ENCODE results near the gene SOX5.

SOX5 gene

DNA sequence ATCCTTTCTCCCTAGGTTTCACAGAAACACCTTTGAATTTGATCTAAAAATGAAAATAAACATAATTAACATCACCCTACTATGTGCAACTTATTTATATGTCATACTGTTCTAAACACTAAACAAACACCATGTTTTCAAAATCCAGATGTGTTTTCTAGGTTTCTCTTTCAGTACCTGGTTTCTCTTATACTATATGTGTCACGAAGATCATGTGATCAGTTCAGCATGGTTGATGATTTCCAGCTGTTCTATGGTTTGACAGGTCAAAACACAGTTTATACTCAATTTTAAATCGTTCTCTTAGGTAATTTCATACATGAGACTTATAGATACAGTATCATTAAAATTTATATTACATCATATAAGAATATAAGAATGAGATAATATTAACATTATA lies 373.1 kb downstream of the SOX5 start:
- Mint-ChIP-seq H3K27ac (no peak overlapping the region), H3K27me3 (ENCODE audit: low read depth, poor library complexity) (no peaks in the 10 kb centered on the region), H3K4me1 (peaks cover 4% of the 10 kb centered on the region), H3K9me3 (no peaks in the 10 kb centered on the region), H3K36me3 (ENCODE audit: low read depth) (no peaks in the 10 kb centered on the region), H3K4me3 (no peak overlapping the region)
- no peak for DNase-seq
- TF ChIP-seq, protein P1, sequence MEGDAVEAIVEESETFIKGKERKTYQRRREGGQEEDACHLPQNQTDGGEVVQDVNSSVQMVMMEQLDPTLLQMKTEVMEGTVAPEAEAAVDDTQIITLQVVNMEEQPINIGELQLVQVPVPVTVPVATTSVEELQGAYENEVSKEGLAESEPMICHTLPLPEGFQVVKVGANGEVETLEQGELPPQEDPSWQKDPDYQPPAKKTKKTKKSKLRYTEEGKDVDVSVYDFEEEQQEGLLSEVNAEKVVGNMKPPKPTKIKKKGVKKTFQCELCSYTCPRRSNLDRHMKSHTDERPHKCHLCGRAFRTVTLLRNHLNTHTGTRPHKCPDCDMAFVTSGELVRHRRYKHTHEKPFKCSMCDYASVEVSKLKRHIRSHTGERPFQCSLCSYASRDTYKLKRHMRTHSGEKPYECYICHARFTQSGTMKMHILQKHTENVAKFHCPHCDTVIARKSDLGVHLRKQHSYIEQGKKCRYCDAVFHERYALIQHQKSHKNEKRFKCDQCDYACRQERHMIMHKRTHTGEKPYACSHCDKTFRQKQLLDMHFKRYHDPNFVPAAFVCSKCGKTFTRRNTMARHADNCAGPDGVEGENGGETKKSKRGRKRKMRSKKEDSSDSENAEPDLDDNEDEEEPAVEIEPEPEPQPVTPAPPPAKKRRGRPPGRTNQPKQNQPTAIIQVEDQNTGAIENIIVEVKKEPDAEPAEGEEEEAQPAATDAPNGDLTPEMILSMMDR (IDR thresholded peaks at IDR 0.05) = no peak

DNA sequence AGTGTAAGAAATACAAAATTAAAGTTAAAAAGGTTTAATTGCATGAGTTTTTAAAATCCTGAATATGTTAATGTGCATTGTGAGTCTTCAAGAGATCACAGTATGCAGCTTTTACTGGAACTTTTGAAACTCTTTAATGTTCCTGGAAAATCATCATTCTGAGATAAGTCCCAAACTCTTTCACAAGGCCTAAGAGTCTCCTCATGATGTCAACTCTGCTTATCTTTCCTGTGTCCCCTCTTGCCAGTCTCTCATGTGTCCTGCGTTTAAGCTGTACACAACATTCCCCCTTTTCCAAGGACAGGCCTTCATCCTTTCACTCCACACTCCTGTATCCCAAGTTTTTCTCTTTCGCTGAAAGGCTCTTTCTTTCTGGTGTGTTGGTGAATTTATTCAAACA lies 380.1 kb downstream of the SOX5 start:
- H3K36me3 Mint-ChIP-seq (ENCODE audit: low read depth) = peaks cover 12% of the 10 kb centered on the region
- peaks cover 15% of the 10 kb centered on the region for H3K4me1 Mint-ChIP-seq
- no peaks in the 10 kb centered on the region for H3K9me3 Mint-ChIP-seq
- no peak for DNase-seq
- no peaks in the 10 kb centered on the region for H3K27me3 Mint-ChIP-seq (ENCODE audit: low read depth, poor library complexity)
- TF ChIP-seq, protein P1 (IDR thresholded peaks at IDR 0.05) = no peak
- no peak overlapping the region for H3K4me3 Mint-ChIP-seq
- peak overlapping the region; percentile 34 for H3K27ac Mint-ChIP-seq

DNA sequence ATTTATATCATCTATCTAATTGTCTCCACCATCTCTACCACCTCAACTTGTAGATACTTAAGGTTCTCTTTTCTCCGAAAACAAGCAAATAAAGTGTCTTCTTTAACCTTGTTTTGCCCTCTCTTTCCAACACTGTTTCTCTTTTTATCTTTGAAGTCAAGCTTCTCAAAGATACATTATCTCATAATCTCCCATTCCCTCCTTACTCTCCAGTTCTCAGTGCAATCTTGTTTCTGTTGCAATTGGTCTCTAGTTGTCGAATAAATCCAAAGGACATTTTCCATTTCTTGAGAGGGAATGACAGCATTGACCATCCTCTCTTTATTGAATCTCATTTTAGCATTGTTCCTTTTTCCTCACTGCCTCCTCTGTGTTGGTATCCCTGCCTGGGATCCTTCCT lies 383.3 kb downstream of the SOX5 start:
- peaks cover 12% of the 10 kb centered on the region for H3K36me3 Mint-ChIP-seq (ENCODE audit: low read depth)
- DNase-seq = no peak
- no peaks in the 10 kb centered on the region for H3K9me3 Mint-ChIP-seq
- no peak overlapping the region for H3K27ac Mint-ChIP-seq
- TF ChIP-seq, protein P1 (IDR thresholded peaks at IDR 0.05) = no peak
- H3K27me3 Mint-ChIP-seq (ENCODE audit: low read depth, poor library complexity) = peaks cover 2% of the 10 kb centered on the region
- H3K4me3 Mint-ChIP-seq = no peak overlapping the region
- H3K4me1 Mint-ChIP-seq = peaks cover 18% of the 10 kb centered on the region

DNA sequence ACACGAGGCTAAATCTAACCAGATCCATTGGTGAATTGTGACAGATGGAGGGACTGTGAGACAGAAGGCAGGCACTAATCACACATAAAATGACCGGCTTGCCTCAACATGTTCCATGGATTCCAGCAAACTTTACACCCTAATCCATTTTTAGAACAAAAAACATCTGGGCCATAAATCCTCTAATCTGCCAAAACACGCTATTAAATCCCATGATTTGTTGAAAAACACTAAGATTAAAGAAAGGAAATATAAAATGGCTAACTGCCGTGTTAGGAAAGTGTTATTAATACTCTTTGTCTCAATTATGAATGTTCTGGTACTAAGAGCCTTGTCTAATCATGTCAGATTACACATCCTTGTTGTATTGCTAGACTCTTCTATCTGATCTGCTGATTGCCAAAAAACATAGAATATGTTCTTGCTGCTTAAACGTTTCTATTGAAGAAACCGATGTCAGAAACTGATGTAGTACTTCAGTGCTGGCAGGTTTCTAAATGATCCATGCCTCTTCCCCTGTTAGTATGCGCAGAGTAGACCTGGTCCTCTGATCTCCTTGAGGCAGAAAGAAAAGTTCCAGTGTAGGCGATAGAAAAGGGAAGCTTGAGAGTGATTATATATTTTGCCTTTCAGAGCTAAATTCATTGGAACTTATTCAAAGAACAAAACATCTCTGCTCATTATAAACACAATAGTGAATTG lies 384.9 kb downstream of the SOX5 start:
- Mint-ChIP-seq H3K4me1 (peaks cover 18% of the 10 kb centered on the region), H3K36me3 (ENCODE audit: low read depth) (peaks cover 13% of the 10 kb centered on the region), H3K27ac (peak overlapping the region; percentile 81), H3K4me3 (no peak overlapping the region), H3K9me3 (no peaks in the 10 kb centered on the region), H3K27me3 (ENCODE audit: low read depth, poor library complexity) (peaks cover 2% of the 10 kb centered on the region)
- no peak for DNase-seq
- TF ChIP-seq, protein P1 (IDR thresholded peaks at IDR 0.05) = no peak

DNA sequence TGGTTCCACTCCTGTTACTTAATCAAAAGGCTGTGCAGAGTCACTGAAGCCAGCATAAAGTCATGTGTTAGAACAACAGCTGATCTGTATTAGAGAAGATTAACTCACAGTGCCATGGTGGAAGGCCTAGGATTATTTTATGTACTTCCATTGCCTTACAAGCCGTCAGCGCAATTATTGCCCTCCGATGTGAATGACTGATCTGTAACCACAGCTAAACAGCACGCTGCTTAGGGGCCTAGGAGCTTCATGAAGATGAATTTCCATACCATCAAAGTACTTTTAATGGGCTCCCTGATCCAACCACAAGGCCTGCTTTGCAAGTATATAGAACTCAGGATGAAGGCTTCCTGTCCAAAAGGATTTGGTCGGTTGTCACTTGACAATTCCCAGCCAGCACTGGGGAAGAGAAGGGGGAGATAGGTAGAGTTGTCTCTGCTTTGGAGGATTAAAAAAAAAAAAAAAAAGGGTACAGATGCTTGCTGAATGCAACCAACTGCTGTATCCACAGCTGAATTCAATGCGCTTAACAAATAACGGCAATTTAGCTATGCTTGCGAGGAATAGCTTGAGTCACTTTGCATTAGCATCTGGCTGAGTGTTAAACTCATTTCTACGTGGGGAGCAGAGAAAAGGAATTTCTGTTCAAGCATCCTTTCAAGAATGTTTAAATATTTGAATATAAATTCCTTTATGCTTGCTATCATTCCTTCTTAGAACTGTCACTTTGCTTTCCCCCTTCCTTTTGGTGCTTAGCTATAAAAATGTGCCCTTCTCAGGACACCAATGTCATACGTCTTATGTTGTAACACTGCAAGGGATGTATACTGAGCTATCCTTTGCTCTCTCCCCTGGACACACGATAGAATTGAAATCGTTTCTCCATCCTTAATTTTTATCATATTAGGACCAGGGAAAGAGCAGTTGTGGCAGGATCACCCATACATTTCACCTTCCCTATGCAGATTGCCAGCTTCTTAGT lies 387.8 kb downstream of the SOX5 start:
- no peak overlapping the region for H3K4me3 Mint-ChIP-seq
- TF ChIP-seq, protein P1 (IDR thresholded peaks at IDR 0.05) = no peak
- peaks cover 2% of the 10 kb centered on the region for H3K27me3 Mint-ChIP-seq (ENCODE audit: low read depth, poor library complexity)
- H3K27ac Mint-ChIP-seq = peak overlapping the region; percentile 84
- DNase-seq = no peak
- peaks cover 12% of the 10 kb centered on the region for H3K36me3 Mint-ChIP-seq (ENCODE audit: low read depth)
- no peaks in the 10 kb centered on the region for H3K9me3 Mint-ChIP-seq
- H3K4me1 Mint-ChIP-seq = peaks cover 22% of the 10 kb centered on the region

Measured in nephron progenitor cell (in vitro differentiated cells).